Measurements from ENCODE around the gene PHF13. TPM values are rescaled to one million over a fixed set of nuclear protein-coding genes. Genes with fewer than 3 reads are reported as not detected.
"Not testable (repeated sequence)": the region's sequence is repeated elsewhere in the genome, so short reads cannot be mapped to it uniquely, and the experiment has no call there.

The PHF13 gene
- total and polyA plus RNA-seq, 12 donors, result 3.7 to 12.2 (median 7.6) TPM

DNA sequence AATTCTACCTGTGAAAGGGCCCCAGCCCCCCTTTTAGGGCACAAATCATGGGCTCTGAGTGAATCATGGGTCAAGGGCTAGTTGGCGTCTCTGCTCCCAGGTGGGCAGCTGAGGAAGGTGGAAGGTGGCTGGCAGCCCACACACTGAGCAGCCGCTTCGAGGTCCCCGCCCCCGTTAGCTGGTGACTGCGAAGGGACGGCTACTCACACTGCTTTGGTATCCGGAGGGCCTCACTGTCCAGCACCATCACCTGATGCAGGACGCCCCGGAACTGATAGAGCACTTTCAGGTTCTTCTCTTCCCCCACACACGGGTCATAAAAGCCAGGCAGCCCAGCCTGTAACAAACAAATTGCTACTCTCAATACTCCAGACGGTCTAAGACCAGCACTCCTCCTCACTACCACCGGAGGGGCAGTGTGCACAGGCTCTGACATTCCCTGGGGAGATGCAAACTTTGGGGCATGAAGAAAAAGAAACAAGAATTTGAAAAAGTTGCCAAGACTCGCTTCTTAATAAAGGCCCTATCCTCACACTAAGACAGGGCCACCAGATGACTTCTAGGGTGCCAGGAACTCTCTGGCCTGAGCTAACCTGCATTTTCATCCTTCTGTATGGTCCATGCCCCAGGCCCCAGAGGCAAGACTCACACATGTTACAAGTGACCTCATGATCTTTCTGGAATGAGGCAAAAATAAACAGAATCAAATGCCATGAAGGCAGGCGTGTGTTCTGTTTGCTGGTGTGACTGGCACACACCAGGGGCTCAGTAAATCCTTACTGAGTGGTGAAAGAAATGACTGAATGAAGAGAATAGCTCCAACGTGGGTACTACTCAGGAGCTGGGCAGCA lies 22.6 kb downstream of the PHF13 start:
- H3K4me3 ChIP-seq, result no peak overlapping the region
- TF ChIP-seq, protein P1, sequence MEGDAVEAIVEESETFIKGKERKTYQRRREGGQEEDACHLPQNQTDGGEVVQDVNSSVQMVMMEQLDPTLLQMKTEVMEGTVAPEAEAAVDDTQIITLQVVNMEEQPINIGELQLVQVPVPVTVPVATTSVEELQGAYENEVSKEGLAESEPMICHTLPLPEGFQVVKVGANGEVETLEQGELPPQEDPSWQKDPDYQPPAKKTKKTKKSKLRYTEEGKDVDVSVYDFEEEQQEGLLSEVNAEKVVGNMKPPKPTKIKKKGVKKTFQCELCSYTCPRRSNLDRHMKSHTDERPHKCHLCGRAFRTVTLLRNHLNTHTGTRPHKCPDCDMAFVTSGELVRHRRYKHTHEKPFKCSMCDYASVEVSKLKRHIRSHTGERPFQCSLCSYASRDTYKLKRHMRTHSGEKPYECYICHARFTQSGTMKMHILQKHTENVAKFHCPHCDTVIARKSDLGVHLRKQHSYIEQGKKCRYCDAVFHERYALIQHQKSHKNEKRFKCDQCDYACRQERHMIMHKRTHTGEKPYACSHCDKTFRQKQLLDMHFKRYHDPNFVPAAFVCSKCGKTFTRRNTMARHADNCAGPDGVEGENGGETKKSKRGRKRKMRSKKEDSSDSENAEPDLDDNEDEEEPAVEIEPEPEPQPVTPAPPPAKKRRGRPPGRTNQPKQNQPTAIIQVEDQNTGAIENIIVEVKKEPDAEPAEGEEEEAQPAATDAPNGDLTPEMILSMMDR (IDR thresholded peaks at IDR 0.05), result no peak
- 81 to 82% methylated on average over 16 of the region's 16 CpGs for WGBS, 2 donors
- DNase-seq, result no peak
- no peaks in the 10 kb centered on the region for H3K27me3 ChIP-seq
- no peaks in the 10 kb centered on the region for H3K9me3 ChIP-seq
- ATAC-seq, result no peak
- intact Hi-C loops (cut with DNase I), result loop anchor here in 3 of 10 donors (5.0 to 10.0 kb wide), 3 partner anchors 79 to 151 kb away; partner anchors contain the start of genes TAS1R1 (in 2 of the 3) and NOL9 (in 1 of the 3)
- peaks cover 7 to 100% (median 57%) of the 10 kb centered on the region in 9 donors for H3K36me3 ChIP-seq
- H3K4me1 ChIP-seq, result peaks cover 0 to 12% (median 0%) of the 10 kb centered on the region in 9 donors
- H3K27ac ChIP-seq, result no peak overlapping the region

DNA sequence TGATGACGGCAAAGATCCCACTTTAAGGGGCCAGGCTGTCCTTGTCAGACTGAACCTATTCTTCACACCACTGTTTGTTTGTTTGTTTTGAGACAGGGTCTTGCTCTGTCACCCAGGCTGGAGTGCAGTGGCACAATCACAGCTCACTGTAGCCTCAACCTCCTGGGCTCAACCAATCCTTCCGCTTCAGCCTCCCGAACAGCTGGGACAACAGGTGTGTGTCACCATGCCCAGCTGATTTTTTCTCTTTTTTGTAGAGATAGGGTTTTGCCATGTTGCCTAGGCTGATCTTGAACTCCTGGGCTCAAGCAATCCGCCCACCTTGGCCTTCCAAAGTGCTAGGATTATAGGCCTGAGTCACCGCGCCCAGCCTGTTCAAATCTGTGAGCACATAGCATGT lies 23.2 kb downstream of the PHF13 start:
- peaks cover 7 to 100% (median 57%) of the 10 kb centered on the region in 9 donors for H3K36me3 ChIP-seq
- not testable (repeated sequence) for H3K27me3 ChIP-seq, H3K4me3 ChIP-seq, H3K27ac ChIP-seq, H3K9me3 ChIP-seq, DNase-seq, ATAC-seq
- intact Hi-C loops (cut with DNase I), result loop anchor here in 3 of 10 donors (5.0 to 10.0 kb wide), 3 partner anchors 79 to 152 kb away; partner anchors contain the start of genes TAS1R1 (in 2 of the 3) and NOL9 (in 1 of the 3)
- H3K4me1 ChIP-seq, result peaks cover 0 to 12% (median 0%) of the 10 kb centered on the region in 9 donors
- 88 to 95% methylated on average over 6 of the region's 6 CpGs for WGBS, 2 donors

DNA sequence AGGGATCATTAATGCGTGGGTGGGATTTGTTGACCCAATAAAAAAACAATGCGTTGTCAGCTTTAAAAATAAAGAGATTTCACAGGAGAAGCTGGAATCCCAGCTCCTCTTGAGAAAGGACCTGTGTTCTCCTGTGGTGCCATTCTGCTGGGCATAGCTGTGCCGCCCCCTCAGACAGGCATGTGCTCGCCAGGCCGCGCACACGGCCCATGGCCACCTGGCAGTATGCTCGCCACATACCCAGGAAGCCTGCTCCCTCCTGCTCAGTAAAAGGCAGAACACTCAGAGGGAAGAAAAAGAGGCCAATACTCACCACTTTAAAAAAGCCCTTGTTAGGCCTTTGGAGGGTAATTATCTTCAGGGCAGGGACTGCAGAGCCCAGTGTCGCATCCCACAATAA lies 24.2 kb downstream of the PHF13 start:
- no peak overlapping the region for H3K4me3 ChIP-seq
- intact Hi-C loops (cut with DNase I), result loop anchor here in 3 of 10 donors (5.0 to 10.0 kb wide), 3 partner anchors 80 to 153 kb away; partner anchors contain the start of genes TAS1R1 (in 2 of the 3) and NOL9 (in 1 of the 3)
- TF ChIP-seq, protein P1 (IDR thresholded peaks at IDR 0.05), result no peak
- DNase-seq (no peak), ATAC-seq (no peak)
- 91 to 93% methylated on average over 9 of the region's 9 CpGs for WGBS, 2 donors
- peaks cover 3 to 100% (median 61%) of the 10 kb centered on the region in 9 donors for H3K36me3 ChIP-seq
- H3K4me1 ChIP-seq, result peaks cover 0 to 12% (median 0%) of the 10 kb centered on the region in 9 donors
- H3K27me3 ChIP-seq, result no peaks in the 10 kb centered on the region
- peak overlapping the region in 6 of 10 donors; percentile 39 to 74 (median 60) for H3K27ac ChIP-seq
- H3K9me3 ChIP-seq, result no peaks in the 10 kb centered on the region

DNA sequence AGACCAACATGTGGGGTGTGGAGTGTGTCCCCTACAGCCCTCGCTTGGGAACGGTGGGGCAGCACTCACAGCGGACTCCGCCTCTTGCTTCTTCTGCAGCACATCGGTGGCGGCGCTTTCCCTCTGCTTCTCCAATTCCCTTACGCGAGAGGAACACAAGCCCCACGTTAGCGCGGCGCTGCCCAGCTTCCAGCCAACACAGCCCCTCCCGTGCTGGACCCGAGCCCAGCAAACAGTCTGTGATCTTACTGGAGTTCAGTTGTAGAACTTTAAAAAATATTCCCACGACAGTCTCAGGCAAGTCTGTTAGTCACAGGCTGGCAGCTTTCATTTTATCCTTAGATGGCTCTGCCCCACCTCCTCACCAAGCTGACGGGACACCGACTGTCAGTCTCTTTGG lies 24.7 kb downstream of the PHF13 start:
- intact Hi-C loops (cut with DNase I), result loop anchor here in 3 of 10 donors (5.0 to 10.0 kb wide), 3 partner anchors 81 to 153 kb away; partner anchors contain the start of genes TAS1R1 (in 2 of the 3) and NOL9 (in 1 of the 3)
- ATAC-seq (peak; percentile 17 to 86 (median 66)), DNase-seq (peak; percentile 79 to 83)
- WGBS, 2 donors, result 67 to 69% methylated on average over 18 of the region's 18 CpGs
- TF ChIP-seq, protein P1 (IDR thresholded peaks at IDR 0.05), result no peak
- Histone ChIP-seq H3K27me3 (no peaks in the 10 kb centered on the region), H3K27ac (peak overlapping the region in 6 of 10 donors; percentile 39 to 74 (median 66)), H3K4me3 (no peak overlapping the region), H3K9me3 (no peaks in the 10 kb centered on the region), H3K4me1 (peaks cover 0 to 12% (median 0%) of the 10 kb centered on the region in 9 donors), H3K36me3 (peaks cover under 1 to 100% (median 66%) of the 10 kb centered on the region in 9 donors)

DNA sequence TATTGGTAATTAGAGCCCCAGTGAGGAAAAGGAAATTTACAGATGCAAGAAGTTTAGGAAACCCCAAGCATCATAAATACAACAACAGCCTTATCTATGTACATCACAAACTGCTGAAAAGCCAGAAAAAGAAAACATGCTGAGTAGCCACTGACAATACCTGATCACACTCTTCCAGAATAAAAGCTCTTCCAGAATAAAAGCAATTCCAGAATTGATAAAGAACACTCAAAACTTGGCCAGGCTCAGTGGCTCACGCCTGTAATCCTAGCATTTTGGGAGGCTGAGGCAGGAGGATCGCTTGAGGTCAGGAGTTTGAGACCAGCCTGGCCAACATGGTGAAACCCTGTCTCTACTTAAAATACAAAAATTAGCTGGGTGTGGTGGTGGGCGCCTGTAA lies 27.3 kb downstream of the PHF13 start:
- ATAC-seq, H3K4me3 ChIP-seq, H3K27me3 ChIP-seq, H3K9me3 ChIP-seq, DNase-seq, H3K27ac ChIP-seq: not testable (repeated sequence)
- peaks cover 0 to 12% (median 0%) of the 10 kb centered on the region in 9 donors for H3K4me1 ChIP-seq
- peaks cover 0 to 100% (median 63%) of the 10 kb centered on the region in 9 donors for H3K36me3 ChIP-seq
- intact Hi-C loops (cut with DNase I), result loop anchor here in 2 of 10 donors (5.0 to 10.0 kb wide), 2 partner anchors 84 to 156 kb away; partner anchors contain the start of gene TAS1R1 (in 1 of the 2)
- WGBS, 2 donors, result 95% methylated on average over 3 of the region's 3 CpGs
